HG02642 (cell line): Measurements from ENCODE around the gene SPTBN2.

Experiments
- ATAC-seq: cut with Tn5 transposase; IDR thresholded peaks from one replicate; pipeline ENCODE4 v1.9.1; 2021; ENCODE audit warnings: mild to moderate bottlenecking; ENCODE audit not compliant: unreplicated experiment, poor library complexity

SPTBN2 gene

GRCh38 chr11:66728693-66729385 is at the start of gene SPTBN2:
Gene SPTBN2 (minus strand): TSS chr11:66729216. CDS start chr11:66721240, 7,976 bp downstream.
- no peak for ATAC-seq

DNA sequence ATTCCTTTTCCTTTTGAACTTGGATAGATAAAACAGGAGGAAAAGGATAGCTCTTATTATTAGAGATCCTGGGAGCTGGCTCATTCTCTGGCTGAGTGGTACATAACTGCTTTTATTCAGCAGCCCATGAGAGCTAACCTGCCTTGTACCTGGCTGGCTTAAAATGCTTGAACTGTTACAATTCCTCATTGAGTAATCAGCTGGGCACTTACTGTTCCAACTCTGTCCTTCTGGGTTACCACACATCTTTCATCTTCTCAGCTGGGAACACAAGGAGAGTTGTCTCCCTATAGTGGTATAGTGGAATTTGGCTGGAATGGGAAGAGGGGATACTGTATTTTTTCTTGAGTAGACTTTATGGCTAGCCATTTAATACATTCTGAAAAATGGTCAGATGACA is 39.8 kb upstream of the SPTBN2 start:
- no peak for ATAC-seq

DNA sequence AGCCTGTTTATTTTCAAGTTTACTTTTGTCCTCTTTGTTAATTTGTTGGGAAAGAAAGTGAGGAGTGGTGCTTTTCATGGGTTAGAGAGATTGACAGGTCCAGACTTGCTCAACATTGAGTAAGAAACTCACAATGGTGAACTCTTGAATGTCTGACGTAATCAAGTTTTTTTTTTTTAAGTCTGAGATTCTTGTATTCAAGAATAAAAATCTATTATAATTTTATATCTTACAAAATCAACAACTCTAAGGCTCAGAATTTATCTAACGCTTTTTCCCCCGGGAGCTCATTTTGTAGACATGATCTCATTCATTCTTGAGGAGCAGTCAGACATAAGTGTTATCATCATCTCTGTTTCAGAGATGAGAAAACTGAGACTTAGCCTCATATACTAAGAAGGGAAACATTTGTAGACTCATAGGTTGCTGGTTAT is 39.1 kb upstream of the SPTBN2 start:
- ATAC-seq: no peak

- no peak for ATAC-seq
Observed at GRCh38 chr11:66767666-66768065, 38.6 kb upstream of the SPTBN2 start.

DNA sequence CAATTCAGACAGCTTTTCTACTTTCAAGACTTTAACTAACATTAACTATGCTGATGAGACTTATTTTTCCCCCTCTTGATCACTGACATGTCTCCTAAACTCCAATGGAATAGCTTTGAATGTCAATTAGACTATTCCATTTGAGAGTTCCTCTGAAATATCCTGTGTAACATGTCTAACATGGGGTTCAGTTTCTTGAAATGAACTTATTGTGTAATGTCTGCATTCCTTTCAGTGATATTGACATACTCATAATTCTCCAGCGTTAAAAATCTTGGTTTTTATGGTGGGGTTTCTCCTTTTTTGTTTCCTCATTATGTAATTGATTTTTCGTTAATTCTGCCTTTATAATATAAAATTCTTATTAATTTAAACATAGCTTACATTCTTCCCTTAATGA is 37.7 kb upstream of the SPTBN2 start:
- ATAC-seq: no peak

DNA sequence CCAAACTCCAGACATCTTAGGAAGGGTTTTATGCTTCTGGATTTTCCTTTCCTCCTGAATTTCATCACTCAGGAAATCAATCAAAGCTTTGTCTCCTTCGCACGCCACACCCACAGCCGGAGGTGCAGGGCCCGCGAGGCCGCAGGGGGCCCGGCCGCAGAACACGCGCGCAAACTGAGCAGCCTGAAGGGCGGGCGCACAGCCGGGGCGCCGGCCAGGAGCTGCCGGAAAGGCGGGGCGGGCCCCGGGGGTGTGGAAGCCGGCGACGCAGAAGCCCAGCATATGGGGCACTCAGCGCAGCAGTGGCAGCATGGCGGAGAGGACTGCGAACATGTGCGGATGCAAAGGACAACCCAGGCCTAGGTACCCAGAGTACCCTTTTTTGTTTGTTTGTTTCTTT is 33.1 kb upstream of the SPTBN2 start:
- no peak for ATAC-seq

DNA sequence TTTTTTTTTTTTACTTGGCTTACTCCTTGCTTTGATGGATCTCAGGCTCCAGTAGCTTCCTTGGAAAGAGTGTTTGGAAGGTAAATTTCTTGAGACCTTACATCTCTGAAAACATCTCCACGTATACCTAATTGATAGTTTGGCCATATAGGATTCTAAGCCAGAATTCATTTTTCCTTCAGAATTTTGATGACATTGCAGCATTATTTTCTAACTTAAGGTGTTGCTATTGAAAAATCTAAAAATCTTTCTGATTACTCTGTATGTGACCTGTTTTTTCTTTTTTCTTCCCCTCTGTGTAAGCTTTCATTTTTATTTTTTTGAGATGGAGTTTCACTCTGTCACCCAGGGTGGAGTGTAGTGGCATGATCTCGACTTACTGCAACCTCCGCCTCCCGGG is 23.1 kb upstream of the SPTBN2 start:
- ATAC-seq: no peak

DNA sequence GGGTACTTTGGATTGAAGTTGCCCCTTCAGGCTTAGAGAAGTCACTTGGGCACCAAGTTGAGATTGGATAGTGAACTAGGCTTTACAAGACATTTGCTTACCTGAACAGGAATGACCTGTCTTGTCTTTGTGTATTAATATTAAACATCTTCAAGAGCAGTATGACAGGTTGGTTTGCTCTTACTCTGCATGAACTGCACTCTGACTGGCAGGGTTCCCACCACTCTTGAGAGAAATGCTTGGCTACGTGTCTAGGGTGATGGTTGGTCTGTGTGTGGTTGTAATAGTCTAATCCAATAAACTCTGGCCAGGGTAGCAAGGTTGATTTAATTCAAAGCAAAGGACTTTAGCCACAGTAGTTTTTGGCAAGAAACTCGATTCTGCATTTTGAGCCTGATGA is 20.1 kb upstream of the SPTBN2 start:
- ATAC-seq: no peak

- ATAC-seq: no peak
Observed at GRCh38 chr11:66747480-66747879, 18.5 kb upstream of the SPTBN2 start.

DNA sequence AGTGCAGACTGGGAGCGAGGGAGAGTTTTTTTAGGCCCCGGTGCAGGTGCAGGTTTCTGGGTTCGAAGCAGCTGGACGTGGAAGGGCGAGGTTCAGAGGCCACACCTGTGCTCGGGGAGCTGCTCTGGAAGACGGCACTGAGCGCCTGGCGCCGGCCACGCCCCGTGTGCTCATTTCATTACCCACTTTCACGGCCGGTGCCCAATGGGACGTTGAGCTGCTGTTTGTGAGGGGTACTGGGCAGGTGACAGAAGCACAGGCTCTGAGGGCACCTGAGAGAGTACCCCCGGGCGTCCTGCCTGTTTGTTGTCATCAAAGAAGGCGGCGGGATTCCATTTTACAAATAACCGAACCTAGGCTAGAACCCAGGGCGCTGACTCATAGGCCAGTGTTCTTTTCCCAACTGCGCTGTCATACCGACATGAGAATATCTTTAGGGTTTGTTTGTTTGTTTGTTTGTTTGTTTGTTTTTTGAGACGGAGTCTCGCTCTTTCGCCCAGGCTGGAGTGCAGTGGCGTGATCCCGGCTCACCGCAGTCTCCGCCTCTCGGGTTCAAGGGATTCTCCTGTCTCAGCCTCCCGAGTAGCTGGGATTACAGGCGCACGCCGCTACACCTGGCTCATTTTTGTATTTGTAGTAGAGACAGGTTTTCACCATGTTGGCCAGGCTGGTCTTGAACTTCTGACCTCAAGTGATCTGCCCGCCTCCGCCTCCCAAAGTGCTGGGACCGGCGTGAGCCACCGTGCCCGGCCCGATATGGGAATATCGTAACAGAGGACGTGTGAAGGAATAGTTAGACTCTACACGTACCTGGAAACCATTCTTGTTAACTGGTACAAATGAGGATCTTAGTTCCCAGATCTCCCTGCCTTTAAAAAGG is 16.6 kb upstream of the SPTBN2 start:
- peak; percentile 32 for ATAC-seq

DNA sequence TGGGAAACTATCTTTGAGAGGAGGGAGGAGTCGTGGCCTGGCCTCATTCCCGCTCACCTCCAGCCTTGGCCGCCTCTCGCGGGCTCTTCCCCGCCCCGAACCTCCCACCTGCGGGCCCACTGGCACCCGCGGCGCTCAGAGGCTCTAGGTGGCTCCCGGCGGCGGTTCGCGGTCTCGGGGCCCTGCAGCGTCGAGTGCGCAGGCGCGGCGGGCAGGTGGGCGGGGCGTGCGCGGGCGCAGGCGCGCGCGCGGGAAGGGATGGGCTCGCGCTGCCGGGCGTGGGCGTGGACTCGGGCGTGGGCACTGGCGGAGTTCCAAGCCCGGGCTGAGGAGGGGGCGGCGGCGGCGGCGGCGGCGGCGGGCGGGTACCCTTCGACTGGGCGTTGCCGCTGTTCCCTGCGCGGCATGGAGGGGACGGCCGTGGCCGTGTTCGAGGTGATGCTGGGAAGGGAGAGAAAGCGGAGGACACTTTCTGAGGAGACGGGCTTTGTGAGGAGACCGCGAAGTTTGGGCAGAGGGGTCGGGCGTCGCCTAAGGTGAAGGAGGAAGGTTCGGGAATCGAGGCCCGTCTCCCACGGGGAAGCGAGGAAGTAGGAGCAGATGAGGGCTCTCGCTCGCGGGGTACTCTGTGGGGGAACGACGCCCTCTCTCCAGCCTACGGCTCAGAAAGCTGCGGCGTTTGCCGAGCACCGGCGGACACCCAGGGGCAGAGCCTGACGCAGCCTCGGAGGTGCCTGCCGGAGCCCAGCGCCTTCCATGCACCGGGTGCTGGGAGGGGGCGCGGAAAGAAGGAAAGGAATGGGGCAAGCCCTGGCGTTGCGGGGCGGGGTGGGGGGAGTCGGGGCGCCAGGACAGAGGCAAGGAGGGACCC is 15.7 kb upstream of the SPTBN2 start:
- peak; percentile 88 for ATAC-seq

- ATAC-seq: no peak
Observed at GRCh38 chr11:66743271-66743968, 14.4 kb upstream of the SPTBN2 start.

- ATAC-seq: no peak
Observed at GRCh38 chr11:66741153-66741552, 12.1 kb upstream of the SPTBN2 start.

GRCh38 chr11:66739983-66740382 is 11.0 kb upstream of the SPTBN2 start:
- ATAC-seq: no peak

DNA sequence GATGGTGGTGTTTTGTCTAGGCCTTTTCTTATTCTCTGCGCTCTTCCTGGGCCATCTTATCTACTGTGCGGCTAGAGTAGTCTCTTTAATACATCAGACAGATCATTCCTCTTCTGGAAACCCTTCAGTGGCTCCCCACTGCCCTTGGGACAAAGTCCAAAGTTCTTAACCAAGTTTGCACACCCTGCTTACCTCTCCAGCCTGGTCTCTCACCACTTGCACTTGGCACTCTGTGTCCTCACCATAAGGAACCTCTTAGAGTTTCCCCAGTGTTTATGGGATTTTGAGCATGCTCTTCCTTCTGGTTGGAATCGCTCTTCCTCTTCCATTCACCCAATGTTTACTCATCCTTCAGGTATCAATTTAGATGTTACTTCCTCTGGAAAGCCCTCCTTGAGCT is 5.2 kb upstream of the SPTBN2 start:
- ATAC-seq: no peak

DNA sequence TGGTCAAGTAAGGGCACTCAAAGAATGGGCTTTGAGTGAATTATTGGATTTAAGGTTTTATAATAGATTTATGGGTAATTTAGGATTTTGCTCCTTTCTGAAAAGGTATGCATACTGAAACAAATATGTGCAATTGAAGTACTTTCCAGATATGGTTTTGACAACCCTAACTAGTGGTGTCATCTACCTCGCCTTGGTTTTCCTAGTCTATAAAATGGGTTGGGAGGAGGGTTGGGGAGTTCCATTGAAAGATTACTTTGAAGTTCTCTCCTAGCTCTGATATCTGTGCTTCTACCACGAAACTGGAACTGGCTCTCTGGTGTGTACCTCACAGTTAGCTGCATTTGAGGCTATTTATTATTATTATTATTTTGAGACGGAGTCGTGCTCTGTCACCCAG is 431 bp upstream of the SPTBN2 start:
- ATAC-seq: no peak

GRCh38 chr11:66728038-66728692 is 851 bp downstream of the SPTBN2 start:
- no peak for ATAC-seq

- no peak for ATAC-seq
Observed at GRCh38 chr11:66727282-66728037, 1.6 kb downstream of the SPTBN2 start.

DNA sequence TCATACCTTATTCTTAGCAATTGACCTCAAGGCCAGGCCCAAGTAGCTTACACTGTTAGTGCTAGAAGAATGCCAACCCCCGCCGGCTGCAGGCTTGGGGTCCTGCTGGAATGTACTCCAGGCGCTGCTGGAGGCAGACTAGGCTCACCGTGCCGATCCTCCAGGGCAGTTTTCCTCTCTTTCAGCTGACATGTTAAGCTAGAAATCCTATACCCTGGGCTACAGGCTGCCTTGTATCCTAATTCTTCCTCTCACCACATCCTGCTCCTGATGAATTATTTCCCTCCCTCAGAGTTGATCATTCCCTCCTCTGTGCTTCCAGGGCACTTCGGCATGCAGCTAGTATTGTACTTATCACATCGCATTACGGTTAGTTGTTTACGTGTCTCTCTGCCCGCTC is 3.4 kb downstream of the SPTBN2 start:
- ATAC-seq: no peak
